GM12864 (cell line): ENCODE results near the gene PPP2R5D.
A peak's percentile ranks its signal among the peaks of the same experiment; 100 is the strongest.

Source experiments
- DNase-seq: peaks from one replicate; pipeline ENCODE4 v3.0.0-alpha.2; 2011; ENCODE audit warnings: low read depth
- H3K4me3 ChIP-seq: 2 replicates; pipeline ENCODE4 v1.5.1; 2011; ENCODE audit warnings: mild to moderate bottlenecking, low read depth, low read length, control low read depth
- CTCF ChIP-seq: IDR thresholded peaks from 2 replicates; pipeline ENCODE4 v1.5.1; 2011; ENCODE audit warnings: low read depth, mild to moderate bottlenecking, moderate library complexity, low read length, control low read depth, inconsistent platforms; ENCODE audit errors: missing control alignments

PPP2R5D gene

GRCh38 chr6:43050981-43051380, 66.6 kb downstream of the PPP2R5D start:
- DNase-seq: no peak
- no peak overlapping the region for H3K4me3 ChIP-seq
- no peak for TF ChIP-seq CTCF

- no peak for DNase-seq
- H3K4me3 ChIP-seq: peak overlapping the region; percentile 78
- no peak for TF ChIP-seq CTCF
These were observed 68.0 kb downstream of the PPP2R5D start for GRCh38 chr6:43052225-43052841.

- no peak for TF ChIP-seq CTCF
- peak overlapping the region; percentile 78 for H3K4me3 ChIP-seq
- DNase-seq: no peak
These were observed 68.6 kb downstream of the PPP2R5D start for GRCh38 chr6:43052842-43053544.

- peak; percentile 66 for DNase-seq
- peak within 1 kb of the TSS; percentile 78 for H3K4me3 ChIP-seq
- TF ChIP-seq CTCF: no peak
These were observed 69.3 kb downstream of the PPP2R5D start, which contains the start of gene CUL7 for GRCh38 chr6:43053545-43054205. Gene CUL7, minus strand, starts transcription at chr6:43053851. Its CDS starts 1,063 bp downstream, at chr6:43052788.

GRCh38 chr6:43054206-43054943, 70.0 kb downstream of the PPP2R5D start:
- peak overlapping the region; percentile 78 for H3K4me3 ChIP-seq
- no peak for TF ChIP-seq CTCF
- no peak for DNase-seq

GRCh38 chr6:43055966-43056365, 71.6 kb downstream of the PPP2R5D start:
- DNase-seq: no peak
- no peak for TF ChIP-seq CTCF
- no peak overlapping the region for H3K4me3 ChIP-seq
